Rectal smooth muscle tissue (tissue), 1 donor: ENCODE data around the gene DGKD.

ENCODE experiments used
- H3K27ac ChIP-seq: one replicate; pipeline ENCODE4 v1.7.0; 2013; ENCODE audit warnings: low read depth, low read length, inconsistent platforms
- H3K27me3 ChIP-seq: one replicate; pipeline ENCODE4 v1.7.0; 2013; ENCODE audit warnings: low read length; ENCODE audit not compliant: control insufficient read depth, insufficient read depth
- H3K36me3 ChIP-seq: one replicate; pipeline ENCODE4 v1.7.0; 2013; ENCODE audit warnings: low read length; ENCODE audit not compliant: control insufficient read depth, insufficient read depth
- H3K4me1 ChIP-seq: one replicate; pipeline ENCODE4 v1.7.0; 2013; ENCODE audit warnings: low read length; ENCODE audit not compliant: control insufficient read depth, insufficient read depth
- H3K4me3 ChIP-seq: one replicate; pipeline ENCODE4 v1.7.0; 2013; ENCODE audit warnings: low read length
- H3K9ac ChIP-seq: one replicate; pipeline ENCODE4 v1.7.0; 2013; ENCODE audit warnings: low read length

DGKD gene

GRCh38 chr2:233461481-233461891, 107.2 kb downstream of the DGKD start:
- H3K4me3 ChIP-seq = no peak overlapping the region
- H3K27ac ChIP-seq = no peak overlapping the region
- no peak overlapping the region for H3K9ac ChIP-seq
- H3K4me1 ChIP-seq = no peaks in the 10 kb centered on the region
- H3K36me3 ChIP-seq = peaks cover 62% of the 10 kb centered on the region
- H3K27me3 ChIP-seq = no peaks in the 10 kb centered on the region

- no peak overlapping the region for H3K9ac ChIP-seq
- no peak overlapping the region for H3K4me3 ChIP-seq
- H3K27me3 ChIP-seq = no peaks in the 10 kb centered on the region
- H3K27ac ChIP-seq = no peak overlapping the region
- peaks cover 63% of the 10 kb centered on the region for H3K36me3 ChIP-seq
- H3K4me1 ChIP-seq = no peaks in the 10 kb centered on the region
Measured at GRCh38 chr2:233462202-233462785, 108.0 kb downstream of the DGKD start.

- Histone ChIP-seq H3K4me3 (no peak overlapping the region), H3K9ac (no peak overlapping the region), H3K4me1 (no peaks in the 10 kb centered on the region), H3K36me3 (peaks cover 63% of the 10 kb centered on the region), H3K27ac (no peak overlapping the region), H3K27me3 (no peaks in the 10 kb centered on the region)
Measured at GRCh38 chr2:233462826-233463470, 108.7 kb downstream of the DGKD start.

- no peak overlapping the region for H3K27ac ChIP-seq
- no peak overlapping the region for H3K4me3 ChIP-seq
- H3K27me3 ChIP-seq = no peaks in the 10 kb centered on the region
- no peaks in the 10 kb centered on the region for H3K4me1 ChIP-seq
- H3K9ac ChIP-seq = no peak overlapping the region
- H3K36me3 ChIP-seq = peaks cover 66% of the 10 kb centered on the region
Measured at GRCh38 chr2:233463586-233463985, 109.3 kb downstream of the DGKD start.

GRCh38 chr2:233464056-233464455, 109.8 kb downstream of the DGKD start:
- no peak overlapping the region for H3K9ac ChIP-seq
- H3K36me3 ChIP-seq = peaks cover 67% of the 10 kb centered on the region
- H3K4me1 ChIP-seq = no peaks in the 10 kb centered on the region
- no peak overlapping the region for H3K4me3 ChIP-seq
- H3K27ac ChIP-seq = no peak overlapping the region
- no peaks in the 10 kb centered on the region for H3K27me3 ChIP-seq

GRCh38 chr2:233464531-233465240, 110.4 kb downstream of the DGKD start:
- no peak overlapping the region for H3K9ac ChIP-seq
- H3K27ac ChIP-seq = no peak overlapping the region
- H3K4me1 ChIP-seq = peaks cover 4% of the 10 kb centered on the region
- H3K4me3 ChIP-seq = no peak overlapping the region
- H3K36me3 ChIP-seq = peaks cover 62% of the 10 kb centered on the region
- no peaks in the 10 kb centered on the region for H3K27me3 ChIP-seq

- Histone ChIP-seq H3K9ac (no peak overlapping the region), H3K27me3 (no peaks in the 10 kb centered on the region), H3K4me3 (no peak overlapping the region), H3K27ac (no peak overlapping the region), H3K36me3 (peaks cover 46% of the 10 kb centered on the region), H3K4me1 (peaks cover 11% of the 10 kb centered on the region)
Measured at GRCh38 chr2:233466991-233467603, 112.8 kb downstream of the DGKD start.

DNA sequence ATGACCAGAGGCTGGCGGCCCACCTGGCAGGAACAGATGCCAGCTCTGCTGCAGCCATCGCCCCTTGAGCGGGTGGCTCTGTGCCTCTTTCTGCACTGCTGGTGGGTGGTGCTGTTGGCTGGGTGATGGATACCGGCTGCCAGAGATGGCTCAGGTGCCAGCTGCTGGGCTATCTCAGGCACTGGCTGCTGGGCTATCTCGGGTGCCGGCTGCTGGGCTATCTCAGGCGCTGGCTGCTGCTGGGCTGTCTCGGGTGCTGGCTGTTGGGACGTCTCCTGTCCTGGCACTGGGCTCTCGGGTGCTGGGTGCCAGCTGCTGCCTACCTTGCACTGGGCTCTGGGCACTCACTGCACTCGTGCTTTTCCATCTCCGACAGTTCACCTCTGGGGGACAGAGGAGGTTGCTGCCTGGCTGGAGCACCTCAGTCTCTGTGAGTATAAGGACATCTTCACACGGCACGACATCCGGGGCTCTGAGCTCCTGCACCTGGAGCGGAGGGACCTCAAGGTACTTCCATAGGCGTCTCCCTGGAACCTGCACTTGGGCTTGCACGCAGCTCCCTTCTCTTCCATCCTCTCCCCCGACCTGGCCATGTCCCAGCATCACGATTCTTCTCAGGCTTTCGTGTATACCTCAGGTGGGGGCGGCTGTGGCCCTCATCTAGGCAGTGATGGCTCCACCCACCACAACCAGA, 113.9 kb downstream of the DGKD start:
- Histone ChIP-seq H3K4me1 (peaks cover 11% of the 10 kb centered on the region), H3K36me3 (peaks cover 38% of the 10 kb centered on the region), H3K27me3 (no peaks in the 10 kb centered on the region), H3K9ac (no peak overlapping the region), H3K4me3 (no peak overlapping the region), H3K27ac (no peak overlapping the region)

GRCh38 chr2:233468741-233469110, 114.4 kb downstream of the DGKD start:
- H3K4me3 ChIP-seq = no peak overlapping the region
- peaks cover 33% of the 10 kb centered on the region for H3K36me3 ChIP-seq
- no peaks in the 10 kb centered on the region for H3K27me3 ChIP-seq
- peak overlapping the region; percentile 75 for H3K27ac ChIP-seq
- no peak overlapping the region for H3K9ac ChIP-seq
- H3K4me1 ChIP-seq = peaks cover 11% of the 10 kb centered on the region

GRCh38 chr2:233469261-233470010, 115.1 kb downstream of the DGKD start:
- Histone ChIP-seq H3K4me1 (peaks cover 11% of the 10 kb centered on the region), H3K4me3 (no peak overlapping the region), H3K27ac (peak overlapping the region; percentile 75), H3K36me3 (peaks cover 26% of the 10 kb centered on the region), H3K9ac (peak overlapping the region; percentile 37), H3K27me3 (no peaks in the 10 kb centered on the region)

DNA sequence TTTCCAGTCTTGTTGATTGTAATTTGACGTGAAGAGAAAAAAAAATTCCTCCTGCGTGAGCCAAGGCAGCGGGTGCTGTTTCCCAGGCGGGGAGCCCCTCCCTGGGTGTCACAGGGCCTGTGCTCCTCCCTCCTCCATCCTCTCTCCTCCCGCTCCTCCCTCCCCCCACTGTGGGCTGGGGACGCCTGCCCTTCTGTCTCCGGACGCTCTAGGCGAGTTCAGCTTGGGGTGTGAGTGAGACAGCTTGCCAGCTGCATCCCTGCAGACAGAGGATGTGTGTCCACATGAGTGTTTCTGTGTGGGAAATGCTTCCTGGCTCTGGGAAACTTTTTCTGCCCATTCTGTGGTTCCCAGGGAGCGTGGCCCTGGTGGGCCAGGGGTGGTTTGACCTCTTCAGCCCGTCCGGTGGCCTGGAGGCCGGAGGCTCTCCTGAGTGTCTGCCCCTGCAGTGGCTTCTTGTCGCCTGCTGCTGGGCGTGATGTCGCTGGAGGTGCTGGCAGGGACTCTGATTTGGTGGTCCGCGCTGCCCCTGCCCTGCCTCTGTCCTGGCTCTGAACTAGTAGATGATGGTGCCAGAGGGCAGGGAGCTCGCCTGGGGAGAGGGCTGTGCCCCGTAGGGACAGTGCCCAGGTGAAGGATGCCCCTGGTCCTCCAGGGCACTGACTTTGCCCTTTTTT, 115.9 kb downstream of the DGKD start:
- Histone ChIP-seq H3K4me3 (no peak overlapping the region), H3K36me3 (peaks cover 21% of the 10 kb centered on the region), H3K4me1 (peaks cover 11% of the 10 kb centered on the region), H3K9ac (no peak overlapping the region), H3K27ac (peak overlapping the region; percentile 75), H3K27me3 (no peaks in the 10 kb centered on the region)
